NOMO-1 (cell line): ENCODE measurements around the gene HIF3A.
"Not testable (repeated sequence)": the region's sequence is repeated elsewhere in the genome, so short reads cannot be mapped to it uniquely, and the experiment has no call there.

Experiments used
- DNase-seq, 2 experiments: peaks; one replicate each; lab custom pipeline; 2025; ENCODE audit not compliant: unreplicated experiment in 2 of 2; lab: John Stamatoyannopoulos, UW

The HIF3A gene

GRCh38 chr19:46296722-46297461 lies at the start of gene HIF3A:
TSS of gene HIF3A (plus strand) at chr19:46297042. CDS start at chr19:46297077, 35 bp downstream.
- DNase-seq: no peak

GRCh38 chr19:46250076-46250735 lies 46.6 kb upstream of the HIF3A start:
- DNase-seq: no peak

- DNase-seq: no peak
Observed at GRCh38 chr19:46251416-46251815, 45.4 kb upstream of the HIF3A start.

GRCh38 chr19:46254776-46255175 lies 42.1 kb upstream of the HIF3A start:
- no peak for DNase-seq

DNA sequence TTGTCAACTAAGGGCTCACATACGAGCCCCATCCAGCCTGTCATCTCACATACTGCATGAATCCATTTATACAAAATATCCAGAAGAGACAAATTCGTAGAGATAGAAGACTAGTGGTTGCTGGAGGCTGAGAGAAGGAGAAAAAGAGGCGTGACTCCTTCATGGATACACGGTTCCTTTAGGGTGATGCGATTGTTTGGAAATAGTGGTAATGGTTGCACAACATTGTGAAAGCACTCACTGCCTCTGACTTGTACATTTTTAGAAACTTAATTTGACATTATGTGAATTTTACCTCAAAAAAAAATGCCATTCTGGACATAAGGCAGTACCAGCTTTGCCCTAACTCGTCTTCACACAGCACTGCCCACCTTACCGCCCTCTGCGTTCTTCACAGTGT lies 40.0 kb upstream of the HIF3A start:
- peak; percentile 58 to 67 for DNase-seq

DNA sequence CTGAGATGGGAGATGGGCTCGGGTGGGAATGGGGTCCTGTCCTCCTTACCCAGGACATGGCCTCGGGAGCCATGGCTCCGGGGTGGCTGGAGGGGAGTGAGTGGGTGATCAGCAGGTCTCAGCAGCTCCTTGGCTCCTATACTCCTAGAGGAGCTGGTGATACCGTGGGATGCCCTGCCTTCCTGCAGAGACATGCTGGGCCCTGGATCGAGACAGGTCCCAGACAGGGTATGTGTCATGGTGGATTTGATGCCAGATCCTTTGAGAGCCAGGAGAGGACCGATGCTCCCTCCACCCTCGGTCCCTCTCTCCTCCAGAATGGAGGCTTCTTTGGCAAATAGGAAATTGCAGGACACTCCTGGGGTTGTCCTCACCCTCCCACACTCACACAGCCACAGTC lies 35.3 kb upstream of the HIF3A start:
- DNase-seq: not testable (repeated sequence)

DNA sequence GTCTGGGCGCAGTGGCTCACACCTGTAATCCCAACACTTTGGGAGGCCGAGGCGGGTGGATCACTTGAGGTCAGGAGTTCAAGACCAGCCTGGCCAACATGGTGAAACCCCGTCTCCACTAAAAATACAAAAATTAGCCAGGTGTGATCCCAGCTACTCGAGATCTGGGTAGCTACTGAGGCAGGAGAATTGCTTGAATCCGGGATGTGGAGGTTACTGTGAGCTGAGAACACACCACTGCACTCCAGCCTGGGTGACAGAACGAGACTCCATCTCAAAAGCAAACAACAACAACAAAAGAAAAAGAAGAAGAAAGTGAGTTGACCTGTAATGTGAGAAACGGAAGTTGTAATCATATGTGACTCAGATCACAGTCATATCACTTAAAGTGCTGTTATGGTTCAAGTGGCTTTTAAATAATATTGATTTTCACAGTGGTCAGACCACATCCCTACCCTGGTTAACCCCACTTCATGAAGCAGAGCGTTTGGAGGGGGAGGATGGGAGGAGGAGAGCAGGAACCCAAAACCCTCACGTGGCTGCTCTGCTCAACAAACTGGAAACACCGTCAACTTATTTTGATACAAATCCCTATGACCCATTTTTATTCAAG lies 34.1 kb upstream of the HIF3A start:
- DNase-seq: peak; percentile 92 to 95

- not testable (repeated sequence) for DNase-seq
Observed at GRCh38 chr19:46264801-46265200, 32.0 kb upstream of the HIF3A start.

- peak; percentile 54 to 74 for DNase-seq
Observed at GRCh38 chr19:46265217-46265828, 31.5 kb upstream of the HIF3A start.

DNA sequence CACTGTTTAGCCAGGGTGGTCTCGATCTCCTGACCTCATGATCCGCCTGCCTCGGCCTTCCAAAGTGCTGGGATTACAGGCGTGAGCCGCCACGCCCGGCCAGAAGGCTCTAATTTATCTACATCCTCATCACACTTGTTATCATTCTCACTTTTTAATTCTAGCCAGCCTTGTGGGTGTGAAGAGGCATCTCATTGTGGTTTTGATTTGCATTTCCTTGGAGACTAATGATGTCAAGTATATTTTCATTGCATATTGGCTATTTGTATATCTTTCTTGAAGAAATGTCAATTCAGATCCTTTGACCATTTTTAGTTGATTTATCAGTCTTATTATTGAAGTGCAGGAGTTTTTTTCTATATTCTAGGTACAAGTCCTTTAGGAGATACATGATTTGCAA lies 27.7 kb upstream of the HIF3A start:
- DNase-seq: no peak

- DNase-seq: no peak
Observed at GRCh38 chr19:46270521-46271256, 26.2 kb upstream of the HIF3A start.

DNA sequence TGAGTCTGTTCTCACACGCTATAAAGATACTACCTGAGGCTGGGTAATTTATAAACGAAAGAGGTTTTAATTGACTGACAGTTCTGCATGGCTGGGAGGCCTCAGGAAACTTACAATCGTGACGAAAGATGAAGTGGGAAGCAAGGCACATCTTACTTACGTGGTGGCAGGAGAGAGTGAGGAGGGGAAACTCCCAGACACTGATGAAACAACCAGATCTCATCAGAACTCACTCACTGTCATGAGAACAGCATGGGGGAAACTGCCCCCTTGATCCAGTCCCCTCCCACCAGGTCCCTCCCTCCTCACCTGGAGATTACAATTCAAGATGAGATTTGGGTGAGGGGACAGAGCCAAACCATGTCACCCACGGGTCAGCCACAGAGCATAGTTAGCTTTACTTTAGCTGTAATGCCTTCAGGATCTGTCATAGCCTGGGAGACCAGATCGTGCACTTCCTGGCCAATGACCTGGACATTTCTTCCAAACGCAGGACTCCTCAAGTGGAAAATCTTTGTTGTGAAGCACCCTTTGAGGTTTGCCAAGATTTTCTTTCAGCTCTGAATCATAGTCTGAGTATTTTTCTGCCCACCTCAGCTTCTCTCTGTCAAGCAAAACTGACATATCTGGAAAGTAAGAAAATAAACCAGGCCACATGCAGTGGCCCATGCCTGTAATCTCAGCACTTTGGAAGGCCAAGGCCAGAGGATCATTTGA lies 25.2 kb upstream of the HIF3A start:
- DNase-seq: no peak

GRCh38 chr19:46273931-46274330 lies 22.9 kb upstream of the HIF3A start:
- DNase-seq: not testable (repeated sequence)

GRCh38 chr19:46279177-46279576 lies 17.7 kb upstream of the HIF3A start:
- no peak for DNase-seq

DNA sequence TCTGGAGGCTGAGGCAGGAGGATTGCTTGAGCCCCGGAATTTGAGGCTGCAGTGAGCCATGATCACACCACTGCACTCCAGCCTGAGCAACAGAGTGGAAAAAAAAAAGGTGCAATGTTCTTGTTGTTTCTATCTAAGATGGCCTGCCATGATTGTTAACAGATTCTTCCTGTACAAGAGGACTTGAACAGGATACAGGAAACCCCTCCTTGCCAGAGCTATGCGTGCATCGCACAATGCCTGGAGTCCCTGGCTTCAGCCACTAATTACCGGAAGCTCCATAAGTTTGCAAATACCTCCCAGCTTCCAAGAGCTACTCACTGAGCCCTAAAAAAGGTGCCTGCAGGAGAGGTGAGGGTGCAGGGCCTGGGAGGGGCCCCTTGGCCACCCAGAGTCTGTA lies 13.1 kb upstream of the HIF3A start:
- DNase-seq: no peak

DNA sequence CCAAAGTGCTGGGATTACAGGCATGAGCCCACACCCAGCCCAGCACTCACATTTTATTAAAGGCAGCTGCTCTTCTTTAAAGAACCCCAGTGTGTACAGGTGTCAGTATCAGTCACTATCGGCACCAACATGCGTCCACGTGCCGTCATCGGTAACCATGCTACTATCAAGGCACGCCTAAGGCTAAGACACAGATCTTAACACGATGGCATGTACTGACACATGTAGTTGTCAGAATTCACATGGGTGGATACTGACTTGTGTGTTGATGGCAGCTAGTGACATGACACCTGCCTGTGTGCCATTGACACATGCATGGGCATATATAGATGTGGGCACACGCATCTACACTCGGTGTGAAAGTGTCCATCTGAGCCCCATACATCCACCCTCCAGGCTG lies 12.2 kb upstream of the HIF3A start:
- no peak for DNase-seq

- DNase-seq: no peak
Observed at GRCh38 chr19:46287585-46287984, 9.3 kb upstream of the HIF3A start.

DNA sequence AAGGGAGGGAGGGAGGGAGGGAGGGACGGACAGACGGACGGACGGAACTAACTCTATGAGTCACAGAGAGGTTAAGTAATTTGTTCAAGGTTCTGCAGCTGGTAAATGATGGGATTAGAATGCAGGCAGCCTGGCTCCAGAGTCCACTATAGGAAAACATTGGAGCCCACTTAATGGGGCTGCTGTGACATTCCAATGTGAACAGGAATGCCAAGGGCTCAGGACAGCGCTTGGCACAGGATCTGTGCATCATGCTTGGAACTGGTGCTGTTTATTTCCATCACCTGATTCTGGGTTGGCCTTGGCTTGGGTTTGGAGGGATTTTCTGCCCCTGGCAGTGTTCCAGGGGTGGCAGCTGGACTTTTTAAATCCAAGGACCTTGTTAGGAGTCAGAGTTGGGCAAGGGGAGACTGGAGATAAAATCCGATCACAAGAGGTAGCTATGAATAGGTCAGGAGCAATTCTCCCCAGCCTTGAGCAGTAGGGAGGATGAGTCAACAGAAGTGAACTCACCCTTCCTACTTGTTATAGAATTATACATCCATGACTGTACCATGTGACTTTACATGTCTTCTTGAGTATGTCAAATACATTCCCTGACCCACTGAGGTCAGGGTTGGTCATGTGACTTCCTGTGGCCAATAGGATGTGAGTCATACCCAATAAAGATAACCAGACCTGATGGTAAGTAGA lies 7.8 kb upstream of the HIF3A start:
- DNase-seq: no peak

DNA sequence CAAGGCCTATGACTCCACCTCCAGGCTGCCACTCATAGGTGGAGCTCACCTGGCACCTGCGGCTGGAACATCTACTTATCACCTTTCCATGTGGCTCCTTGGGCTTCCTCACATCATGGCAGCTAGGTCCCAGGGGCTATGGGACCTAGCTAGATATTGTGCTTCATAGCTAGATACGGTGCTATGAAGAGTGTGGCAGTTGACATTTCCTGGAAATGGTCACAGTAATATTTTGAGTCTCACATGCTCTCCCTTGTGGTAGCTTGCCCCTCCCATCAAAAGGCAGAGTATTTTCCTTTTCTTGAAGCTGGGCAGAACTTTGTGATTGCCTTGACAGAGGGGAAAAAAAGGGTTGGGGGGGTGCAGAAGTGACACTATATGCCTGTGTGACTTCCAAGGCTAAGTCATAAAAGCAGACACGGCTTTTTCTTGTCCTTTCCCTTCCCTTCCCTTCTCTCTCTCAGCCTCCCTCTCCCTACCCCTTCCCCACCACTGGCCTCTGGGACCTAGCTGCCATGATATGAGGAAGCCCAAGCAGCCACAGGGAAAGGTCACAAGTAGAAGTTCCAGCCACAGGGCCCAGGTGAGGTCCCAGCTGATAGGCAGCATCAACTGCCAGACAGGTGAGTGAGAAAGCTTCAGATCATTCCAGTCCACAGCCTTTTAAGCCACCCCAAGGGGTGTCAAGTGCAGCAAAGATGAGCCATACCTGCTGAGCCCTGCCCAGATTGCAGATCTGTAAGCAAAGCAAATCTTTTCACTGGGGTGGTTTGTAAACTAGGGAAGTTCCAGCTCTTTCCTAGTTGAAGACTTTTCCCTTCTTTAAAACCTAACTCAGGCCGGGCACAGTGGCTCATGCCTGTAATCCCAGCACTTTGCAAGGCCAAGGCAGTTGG lies 6.9 kb upstream of the HIF3A start:
- DNase-seq: no peak
